GM18907 (cell line): ENCODE results near the gene GNAI1.
A peak's percentile ranks its signal among the peaks of the same experiment; 100 is the strongest.
"Not testable (repeated sequence)": the region's sequence is repeated elsewhere in the genome, so short reads cannot be mapped to it uniquely, and the experiment has no call there.

Source experiments
- ATAC-seq: cut with Tn5 transposase; IDR thresholded peaks from one replicate; pipeline ENCODE4 v1.9.1; 2021; ENCODE audit warnings: mild to moderate bottlenecking, moderate library complexity; ENCODE audit not compliant: unreplicated experiment

Gene GNAI1

GRCh38 chr7:80154656-80155333 is 20.2 kb downstream of the GNAI1 start:
- no peak for ATAC-seq

GRCh38 chr7:80155374-80155773 is 20.7 kb downstream of the GNAI1 start:
- no peak for ATAC-seq

GRCh38 chr7:80157770-80158169 is 23.1 kb downstream of the GNAI1 start:
- not testable (repeated sequence) for ATAC-seq

- ATAC-seq = no peak
Measured at GRCh38 chr7:80159802-80160201, 25.2 kb downstream of the GNAI1 start.

GRCh38 chr7:80161466-80161865 is 26.8 kb downstream of the GNAI1 start:
- no peak for ATAC-seq

- no peak for ATAC-seq
Measured at GRCh38 chr7:80165177-80165576, 30.5 kb downstream of the GNAI1 start.

- ATAC-seq = no peak
Measured at GRCh38 chr7:80170445-80170844, 35.8 kb downstream of the GNAI1 start.

- ATAC-seq = no peak
Measured at GRCh38 chr7:80172387-80172786, 37.8 kb downstream of the GNAI1 start.

- ATAC-seq = peak; percentile 83
Measured at GRCh38 chr7:80175744-80176143, 41.1 kb downstream of the GNAI1 start.

- ATAC-seq = no peak
Measured at GRCh38 chr7:80181411-80181810, 46.8 kb downstream of the GNAI1 start.

- ATAC-seq = no peak
Measured at GRCh38 chr7:80182630-80183276, 48.1 kb downstream of the GNAI1 start.

- ATAC-seq = no peak
Measured at GRCh38 chr7:80183351-80183750, 48.7 kb downstream of the GNAI1 start.

GRCh38 chr7:80183900-80184685 is 49.5 kb downstream of the GNAI1 start:
- ATAC-seq = no peak

- no peak for ATAC-seq
Measured at GRCh38 chr7:80184693-80185092, 50.1 kb downstream of the GNAI1 start.

- ATAC-seq = no peak
Measured at GRCh38 chr7:80185571-80185970, 50.9 kb downstream of the GNAI1 start.

GRCh38 chr7:80186721-80187120 is 52.1 kb downstream of the GNAI1 start:
- ATAC-seq = no peak

GRCh38 chr7:80187279-80187678 is 52.6 kb downstream of the GNAI1 start:
- ATAC-seq = no peak

- ATAC-seq = no peak
Measured at GRCh38 chr7:80187727-80188126, 53.1 kb downstream of the GNAI1 start.

GRCh38 chr7:80189638-80190037 is 55.0 kb downstream of the GNAI1 start:
- ATAC-seq = no peak

- ATAC-seq = no peak
Measured at GRCh38 chr7:80197627-80198026, 63.0 kb downstream of the GNAI1 start.

GRCh38 chr7:80199051-80199450 is 64.4 kb downstream of the GNAI1 start:
- ATAC-seq = no peak

GRCh38 chr7:80204454-80204853 is 69.8 kb downstream of the GNAI1 start:
- no peak for ATAC-seq
